H9 (cell line): ENCODE data around the gene TRIM54. TPM values are rescaled to one million over a fixed set of nuclear protein-coding genes. Genes with fewer than 3 reads are reported as not detected.

Experiments
- DNase-seq: peaks from one replicate; pipeline ENCODE4 v3.0.0-alpha.2; 2017
- H2AFZ ChIP-seq: one replicate; pipeline ENCODE4 v1.6.1; 2013; ENCODE audit warnings: mild to moderate bottlenecking, low read length, control low read depth, moderate library complexity
- H2AK5ac ChIP-seq: 2 replicates; pipeline ENCODE4 v1.6.1; 2013; ENCODE audit warnings: low read length, control low read depth, mixed read lengths; ENCODE audit not compliant: insufficient read length
- H2BK120ac ChIP-seq: one replicate; pipeline ENCODE4 v1.6.1; 2013; ENCODE audit warnings: low read depth, mild to moderate bottlenecking, low read length, control low read depth, inconsistent platforms; ENCODE audit not compliant: poor library complexity, severe bottlenecking
- H2BK12ac ChIP-seq: 2 replicates; pipeline ENCODE4 v1.6.1; 2013; ENCODE audit warnings: low read length, control low read depth, mixed read lengths, low read depth; ENCODE audit not compliant: insufficient read length
- H2BK15ac ChIP-seq: 2 replicates; pipeline ENCODE4 v1.6.1; 2013; ENCODE audit warnings: low read depth, low read length, control low read depth
- H2BK20ac ChIP-seq: one replicate; pipeline ENCODE4 v1.6.1; 2013; ENCODE audit warnings: low read depth, mild to moderate bottlenecking, low read length, control low read depth, inconsistent platforms; ENCODE audit not compliant: poor library complexity, severe bottlenecking
- H2BK5ac ChIP-seq: 2 replicates; pipeline ENCODE4 v1.6.1; 2013; ENCODE audit warnings: low read length, control low read depth, mixed read lengths; ENCODE audit not compliant: insufficient read length
- H3K14ac ChIP-seq: 2 replicates; pipeline ENCODE4 v1.6.1; 2013; ENCODE audit warnings: low read length, control low read depth; ENCODE audit not compliant: insufficient read depth
- H3K18ac ChIP-seq: 2 replicates; pipeline ENCODE4 v1.6.1; 2013; ENCODE audit warnings: low read depth, mild to moderate bottlenecking, mixed read lengths, low read length, control low read depth; ENCODE audit not compliant: insufficient read length
- H3K23ac ChIP-seq: 2 replicates; pipeline ENCODE4 v1.6.1; 2013; ENCODE audit warnings: low read length, control low read depth, mixed read lengths, low read depth; ENCODE audit not compliant: insufficient read length
- H3K23me2 ChIP-seq: 2 replicates; pipeline ENCODE4 v1.6.1; 2013; ENCODE audit warnings: low read depth, mild to moderate bottlenecking, mixed read lengths, low read length, control low read depth; ENCODE audit not compliant: insufficient read length, poor library complexity, severe bottlenecking
- H3K27ac ChIP-seq: 2 replicates; pipeline ENCODE4 v1.5.1; 2013; ENCODE audit warnings: low read length, control low read depth, mixed read lengths, low read depth; ENCODE audit not compliant: insufficient read length
- H3K27me3 ChIP-seq: 2 replicates; pipeline ENCODE4 v1.6.1; 2013; ENCODE audit warnings: low read length, control low read depth, inconsistent platforms; ENCODE audit not compliant: insufficient read depth
- H3K4ac ChIP-seq: 2 replicates; pipeline ENCODE4 v1.6.1; 2013; ENCODE audit warnings: low read depth, mild to moderate bottlenecking, control low read depth, inconsistent platforms, low read length, moderate library complexity
- H3K4me1 ChIP-seq: 2 replicates; pipeline ENCODE4 v1.6.1; 2013; ENCODE audit warnings: low read length, control low read depth, inconsistent platforms; ENCODE audit not compliant: insufficient read depth
- H3K4me2 ChIP-seq: 2 replicates; pipeline ENCODE4 v1.6.1; 2013; ENCODE audit warnings: low read length, control low read depth, mixed read lengths; ENCODE audit not compliant: insufficient read length, insufficient read depth
- H3K56ac ChIP-seq: 2 replicates; pipeline ENCODE4 v1.6.1; 2013; ENCODE audit warnings: low read depth, mild to moderate bottlenecking, mixed read lengths, low read length, control low read depth; ENCODE audit not compliant: insufficient read length
- H3K79me1 ChIP-seq: 2 replicates; pipeline ENCODE4 v1.6.1; 2013; ENCODE audit warnings: low read depth, mild to moderate bottlenecking, moderate library complexity, low read length, control low read depth, inconsistent platforms; ENCODE audit not compliant: insufficient read depth, poor library complexity, severe bottlenecking
- H3K79me2 ChIP-seq: 2 replicates; pipeline ENCODE4 v1.6.1; 2013; ENCODE audit warnings: low read length, control low read depth, inconsistent platforms; ENCODE audit not compliant: insufficient read depth
- H3K9ac ChIP-seq: 2 replicates; pipeline ENCODE4 v1.6.1; 2013; ENCODE audit warnings: low read length, control low read depth, mixed read lengths; ENCODE audit not compliant: insufficient read length; ENCODE audit errors: extremely low read depth
- H3K9me3 ChIP-seq: one replicate; pipeline ENCODE4 v1.6.1; 2013; ENCODE audit warnings: low read depth, low read length, inconsistent platforms; ENCODE audit not compliant: control insufficient read depth
- H3T11ph ChIP-seq: one replicate; pipeline ENCODE4 v1.6.1; 2013; ENCODE audit warnings: mild to moderate bottlenecking, low read length, control low read depth, inconsistent platforms
- H4K20me1 ChIP-seq: one replicate; pipeline ENCODE4 v1.6.1; 2013; ENCODE audit not compliant: control insufficient read depth, insufficient read length, insufficient read depth
- H4K5ac ChIP-seq: 2 replicates; pipeline ENCODE4 v1.6.1; 2013; ENCODE audit warnings: low read depth, mild to moderate bottlenecking, mixed read lengths, low read length, control low read depth; ENCODE audit not compliant: insufficient read length
- H4K8ac ChIP-seq: replicated peaks from 2 replicates; pipeline ENCODE4 v1.6.1; 2013; ENCODE audit warnings: low read length, control low read depth, mixed read lengths, low read depth; ENCODE audit not compliant: insufficient read length
- H4K91ac ChIP-seq: 2 replicates; pipeline ENCODE4 v1.6.1; 2013; ENCODE audit warnings: low read depth, mild to moderate bottlenecking, moderate library complexity, mixed read lengths, low read length, control low read depth; ENCODE audit not compliant: insufficient read length
- H3K27ac Mint-ChIP-seq, 3 experiments: 2 replicates in 2 of 3; 3 replicates in 1 of 3; pipeline ENCODE4 v1.8.0; 2020 to 2021; ENCODE audit warnings: mixed read lengths in 3 of 3, mild to moderate bottlenecking in 1 of 3, moderate library complexity in 1 of 3
- H3K27me3 Mint-ChIP-seq: 2 replicates; pipeline ENCODE4 v1.8.0; 2021; ENCODE audit warnings: low read depth, mild to moderate bottlenecking, moderate library complexity, mixed read lengths
- H3K36me3 Mint-ChIP-seq, 3 experiments: 2 replicates in 2 of 3; 3 replicates in 1 of 3; pipeline ENCODE4 v1.8.0; 2020 to 2021; ENCODE audit warnings: low read depth in 3 of 3, mixed read lengths in 3 of 3; ENCODE audit not compliant: insufficient read depth in 1 of 3
- H3K4me1 Mint-ChIP-seq, 2 experiments: 2 replicates each; pipeline ENCODE4 v1.8.0; 2020; ENCODE audit warnings: mixed read lengths in 2 of 2
- H3K4me3 Mint-ChIP-seq, 2 experiments: 2 replicates in 1 of 2; 3 replicates in 1 of 2; pipeline ENCODE4 v1.8.0; 2020 to 2021; ENCODE audit warnings: mild to moderate bottlenecking in 2 of 2, mixed read lengths in 2 of 2, moderate library complexity in 1 of 2
- H3K9me3 Mint-ChIP-seq, 2 experiments: 2 replicates in 1 of 2; 3 replicates in 1 of 2; pipeline ENCODE4 v1.8.0; 2020; ENCODE audit warnings: mild to moderate bottlenecking in 2 of 2, mixed read lengths in 2 of 2, moderate library complexity in 1 of 2
- WGBS: extraction: QIAGEN DNeasy Blood & Tissue Kit; methylation state at CpG from one replicate; pipeline ENCODE4 v1.1.7; 2013; ENCODE audit warnings: missing lambda C conversion rate, low lambda C conversion rate, mixed read lengths; ENCODE audit not compliant: insufficient read length; ENCODE audit errors: extremely low coverage; 5-methylcytosine and 5-hydroxymethylcytosine counted together
- total RNA-seq: library from RNA; stranded (reverse); gene quantifications from 2 replicates; pipeline ENCODE4 v1.2.1, GENCODE V29; 2021
- TF ChIP-seq, protein P1 (sequence below): fragments of 200-600 bp; sonication (generic); conservative IDR thresholded peaks from 3 replicates; pipeline ENCODE4 v1.8.0; 2021; ENCODE audit warnings: antibody characterized with exemption, mild to moderate bottlenecking

The TRIM54 gene
- total RNA-seq, 1 experiment from 2014 or later: 5.0 TPM

DNA sequence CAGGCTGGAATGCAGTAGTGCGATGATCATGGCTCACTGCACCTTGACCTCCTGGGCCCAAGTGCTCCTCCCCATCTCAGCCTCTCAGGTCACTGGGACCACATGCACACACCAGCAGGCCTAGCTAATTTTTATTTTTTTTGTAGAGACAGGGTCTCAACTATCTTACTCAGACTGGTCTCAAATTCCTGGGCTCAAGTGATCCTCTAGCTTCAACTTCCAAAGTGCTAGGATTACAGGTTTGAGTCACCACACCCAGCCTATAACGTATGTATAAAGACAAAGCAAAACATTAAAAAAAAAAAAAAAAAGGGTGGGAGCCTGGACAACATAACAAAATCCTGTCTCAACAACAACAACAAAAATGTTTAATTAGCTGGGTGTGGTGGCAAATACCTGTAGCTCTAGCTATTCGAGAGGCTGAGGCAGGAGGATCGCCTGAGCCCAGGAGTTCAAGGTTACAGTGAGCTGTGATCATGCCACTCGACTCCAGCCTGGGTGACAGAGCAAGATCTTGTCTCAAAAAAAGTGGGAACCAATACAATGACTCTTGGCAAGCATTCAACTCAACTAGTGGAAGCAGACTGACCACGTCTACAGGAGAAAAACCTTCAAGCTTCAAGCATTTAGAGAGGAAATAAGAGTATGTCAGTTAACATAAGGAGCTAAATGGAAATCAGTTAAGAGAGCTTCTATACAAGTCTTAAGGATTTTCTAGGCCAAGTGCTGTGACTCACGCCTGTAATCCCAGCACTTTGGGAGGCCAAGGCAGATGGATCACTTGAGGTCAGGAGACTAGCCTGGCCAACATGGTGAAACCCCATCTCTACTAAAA lies 71.8 kb downstream of the TRIM54 start:
- H2BK12ac ChIP-seq: no peak overlapping the region
- no peak overlapping the region for H2AK5ac ChIP-seq
- H2BK15ac ChIP-seq: no peak overlapping the region
- H3K79me1 ChIP-seq: peaks cover 4% of the 10 kb centered on the region
- peaks cover 37% of the 10 kb centered on the region; the same call in 1 of the 2 replicates for H3K79me2 ChIP-seq
- Mint-ChIP-seq H3K36me3 (peaks cover 17 to 27% (median 26%) of the 10 kb centered on the region in 3 experiments), H3K4me1 (peaks cover 16 to 43% of the 10 kb centered on the region in 2 experiments), H3K27me3 (no peaks in the 10 kb centered on the region), H3K27ac (peak overlapping the region; percentile 46 to 94 (median 79); a peak in 5 of 7 replicates), H3K9me3 (peaks cover 12 to 16% of the 10 kb centered on the region in 2 experiments), H3K4me3 (peak overlapping the region; percentile 41 to 68)
- H4K8ac ChIP-seq: no peak overlapping the region
- peaks cover 4% of the 10 kb centered on the region for H4K20me1 ChIP-seq
- H3K4me1 ChIP-seq: peaks cover 2% of the 10 kb centered on the region; the same call in 1 of the 2 replicates
- H3K23me2 ChIP-seq: no peaks in the 10 kb centered on the region
- H3K4me2 ChIP-seq: no peak overlapping the region
- H3K23ac ChIP-seq: no peak overlapping the region
- no peak for DNase-seq
- no peak overlapping the region for H2BK5ac ChIP-seq
- no peaks in the 10 kb centered on the region for H3K27me3 ChIP-seq
- no peak overlapping the region for H4K5ac ChIP-seq
- H2BK120ac ChIP-seq: no peak overlapping the region
- TF ChIP-seq, protein P1, sequence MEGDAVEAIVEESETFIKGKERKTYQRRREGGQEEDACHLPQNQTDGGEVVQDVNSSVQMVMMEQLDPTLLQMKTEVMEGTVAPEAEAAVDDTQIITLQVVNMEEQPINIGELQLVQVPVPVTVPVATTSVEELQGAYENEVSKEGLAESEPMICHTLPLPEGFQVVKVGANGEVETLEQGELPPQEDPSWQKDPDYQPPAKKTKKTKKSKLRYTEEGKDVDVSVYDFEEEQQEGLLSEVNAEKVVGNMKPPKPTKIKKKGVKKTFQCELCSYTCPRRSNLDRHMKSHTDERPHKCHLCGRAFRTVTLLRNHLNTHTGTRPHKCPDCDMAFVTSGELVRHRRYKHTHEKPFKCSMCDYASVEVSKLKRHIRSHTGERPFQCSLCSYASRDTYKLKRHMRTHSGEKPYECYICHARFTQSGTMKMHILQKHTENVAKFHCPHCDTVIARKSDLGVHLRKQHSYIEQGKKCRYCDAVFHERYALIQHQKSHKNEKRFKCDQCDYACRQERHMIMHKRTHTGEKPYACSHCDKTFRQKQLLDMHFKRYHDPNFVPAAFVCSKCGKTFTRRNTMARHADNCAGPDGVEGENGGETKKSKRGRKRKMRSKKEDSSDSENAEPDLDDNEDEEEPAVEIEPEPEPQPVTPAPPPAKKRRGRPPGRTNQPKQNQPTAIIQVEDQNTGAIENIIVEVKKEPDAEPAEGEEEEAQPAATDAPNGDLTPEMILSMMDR: no peak
- no peak overlapping the region for H4K91ac ChIP-seq
- no peak overlapping the region for H2AFZ ChIP-seq
- H3K56ac ChIP-seq: no peak overlapping the region
- H3K18ac ChIP-seq: no peak overlapping the region
- no peak overlapping the region for H3K9ac ChIP-seq
- no peak overlapping the region for H3K27ac ChIP-seq
- H3K9me3 ChIP-seq: no peaks in the 10 kb centered on the region
- no CpG with 5 or more reads among the region's 7 CpGs for WGBS
- H2BK20ac ChIP-seq: no peak overlapping the region
- H3K4ac ChIP-seq: no peak overlapping the region
- H3T11ph ChIP-seq: no peak overlapping the region
- no peak overlapping the region for H3K14ac ChIP-seq
